Neuronal stem cell (in vitro differentiated cells): ENCODE measurements around the gene SNRK.

Experiments used
- DNase-seq: peaks from one replicate; pipeline ENCODE4 v3.0.0-alpha.2; 2013; ENCODE audit warnings: low spot score
- H2AFZ ChIP-seq: one replicate; pipeline ENCODE4 v1.6.1; 2013; ENCODE audit warnings: mild to moderate bottlenecking, low read length, inconsistent platforms
- H2AK5ac ChIP-seq: 2 replicates; pipeline ENCODE4 v1.6.1; 2013; ENCODE audit warnings: low read depth, mild to moderate bottlenecking, inconsistent platforms, low read length, moderate library complexity, mixed read lengths
- H2BK120ac ChIP-seq: 2 replicates; pipeline ENCODE4 v1.6.1; 2013; ENCODE audit warnings: low read depth, mild to moderate bottlenecking, inconsistent platforms, low read length, moderate library complexity, mixed read lengths
- H2BK12ac ChIP-seq: one replicate; pipeline ENCODE4 v1.6.1; 2013; ENCODE audit warnings: low read length, inconsistent platforms
- H2BK15ac ChIP-seq: 2 replicates; pipeline ENCODE4 v1.6.1; 2013; ENCODE audit warnings: mild to moderate bottlenecking, low read length, inconsistent platforms, mixed read lengths
- H2BK5ac ChIP-seq: one replicate; pipeline ENCODE4 v1.6.1; 2013; ENCODE audit warnings: inconsistent platforms, mild to moderate bottlenecking, low read length, moderate library complexity
- H3K14ac ChIP-seq: one replicate; pipeline ENCODE4 v1.6.1; 2013; ENCODE audit warnings: low read length, inconsistent platforms
- H3K18ac ChIP-seq: 2 replicates; pipeline ENCODE4 v1.6.1; 2013; ENCODE audit warnings: low read length, inconsistent platforms
- H3K23ac ChIP-seq: 2 replicates; pipeline ENCODE4 v1.6.1; 2013; ENCODE audit warnings: low read depth, mild to moderate bottlenecking, mixed read lengths, low read length, inconsistent platforms; ENCODE audit not compliant: poor library complexity
- H3K27ac ChIP-seq: replicated peaks from 3 replicates; pipeline ENCODE4 v1.5.1; 2013; ENCODE audit warnings: low read length, inconsistent platforms
- H3K27me3 ChIP-seq, 3 experiments: 2 replicates each; pipeline ENCODE4 v1.6.1; 2013; ENCODE audit warnings: low read length in 3 of 3, mild to moderate bottlenecking in 2 of 3, inconsistent platforms in 1 of 3, low read depth in 1 of 3, mixed read lengths in 1 of 3, moderate library complexity in 1 of 3; ENCODE audit not compliant: control insufficient read depth in 3 of 3, insufficient read depth in 3 of 3
- H3K36me3 ChIP-seq, 2 donors: replicated peaks in 1 of 2; 2 replicates each; pipeline ENCODE4 v1.6.1; 2013; ENCODE audit warnings: low read length in 2 of 2; ENCODE audit not compliant: control insufficient read depth in 2 of 2, insufficient read depth in 2 of 2
- H3K4ac ChIP-seq: 2 replicates; pipeline ENCODE4 v1.6.1; 2013; ENCODE audit warnings: inconsistent platforms, mild to moderate bottlenecking, low read length, moderate library complexity
- H3K4me1 ChIP-seq, 2 donors: 1 replicate in 1 of 2; 2 replicates in 1 of 2; pipeline ENCODE4 v1.6.1; 2013; ENCODE audit warnings: low read length in 2 of 2, low read depth in 1 of 2; ENCODE audit not compliant: control insufficient read depth in 2 of 2, insufficient read depth in 1 of 2
- H3K4me2 ChIP-seq: one replicate; pipeline ENCODE4 v1.6.1; 2013; ENCODE audit warnings: mild to moderate bottlenecking, low read length, inconsistent platforms; ENCODE audit not compliant: insufficient read depth, poor library complexity, severe bottlenecking
- H3K4me3 ChIP-seq, 2 donors: 2 replicates each; pipeline ENCODE4 v1.5.1; 2013; ENCODE audit warnings: low read length in 2 of 2, mild to moderate bottlenecking in 2 of 2, inconsistent platforms in 1 of 2, moderate library complexity in 1 of 2
- H3K79me1 ChIP-seq: one replicate; pipeline ENCODE4 v1.6.1; 2013; ENCODE audit warnings: low read depth, mild to moderate bottlenecking, inconsistent platforms, low read length, moderate library complexity
- H3K9ac ChIP-seq: one replicate; pipeline ENCODE4 v1.6.1; 2013; ENCODE audit warnings: mild to moderate bottlenecking, low read depth, low read length, inconsistent platforms; ENCODE audit not compliant: poor library complexity
- H3K9me3 ChIP-seq, 2 donors: replicated peaks in 1 of 2; 2 replicates each; pipeline versions ENCODE3 to v1.6.1; 2013; ENCODE audit warnings: low read length in 2 of 2, mild to moderate bottlenecking in 2 of 2, inconsistent platforms in 1 of 2, low read depth in 1 of 2, mixed read lengths in 1 of 2, moderate library complexity in 1 of 2; ENCODE audit not compliant: control insufficient read depth in 2 of 2, insufficient read depth in 1 of 2
- H4K8ac ChIP-seq: one replicate; pipeline ENCODE4 v1.6.1; 2013; ENCODE audit warnings: low read depth, mild to moderate bottlenecking, inconsistent platforms, low read length, moderate library complexity
- H4K91ac ChIP-seq: one replicate; pipeline ENCODE4 v1.6.1; 2013; ENCODE audit warnings: low read length, low read depth, mild to moderate bottlenecking, inconsistent platforms; ENCODE audit not compliant: poor library complexity
- WGBS, 2 donors: extraction: QIAGEN DNeasy Blood & Tissue Kit; methylation state at CpG; one replicate each; pipeline ENCODE4 v1.1.7; 2013; ENCODE audit warnings: missing lambda C conversion rate in 2 of 2, mixed read lengths in 1 of 2; ENCODE audit not compliant: insufficient read length in 2 of 2, insufficient replicate concordance in 1 of 2; ENCODE audit errors: extremely low coverage in 2 of 2; 5-methylcytosine and 5-hydroxymethylcytosine counted together

SNRK gene

DNA sequence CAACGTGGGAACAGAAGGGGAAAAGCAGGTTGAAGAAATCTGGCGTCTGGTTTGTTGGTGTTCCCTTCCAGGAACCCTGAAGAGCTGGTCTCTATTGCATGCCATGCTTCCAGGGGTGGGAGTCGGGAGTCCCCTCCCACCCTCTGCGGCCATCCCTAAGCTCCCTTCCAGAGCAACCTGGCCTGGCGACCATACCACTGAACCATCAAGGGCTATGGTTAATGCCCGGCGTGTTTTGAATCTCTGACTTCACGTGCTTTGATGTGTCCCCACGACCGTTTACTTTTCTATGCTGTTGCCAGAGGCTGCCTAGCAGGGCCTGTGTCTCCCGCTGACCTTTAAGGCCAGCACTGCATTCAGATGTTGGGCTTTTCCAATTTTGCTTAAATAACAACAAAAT lies 696 bp upstream of the SNRK start:
- peak overlapping the region in 1 of 2 donors; percentile 83 for H3K4me3 ChIP-seq
- H3K4me2 ChIP-seq: no peak overlapping the region
- peaks cover 0 to 16% of the 10 kb centered on the region in 2 donors for H3K36me3 ChIP-seq

DNA sequence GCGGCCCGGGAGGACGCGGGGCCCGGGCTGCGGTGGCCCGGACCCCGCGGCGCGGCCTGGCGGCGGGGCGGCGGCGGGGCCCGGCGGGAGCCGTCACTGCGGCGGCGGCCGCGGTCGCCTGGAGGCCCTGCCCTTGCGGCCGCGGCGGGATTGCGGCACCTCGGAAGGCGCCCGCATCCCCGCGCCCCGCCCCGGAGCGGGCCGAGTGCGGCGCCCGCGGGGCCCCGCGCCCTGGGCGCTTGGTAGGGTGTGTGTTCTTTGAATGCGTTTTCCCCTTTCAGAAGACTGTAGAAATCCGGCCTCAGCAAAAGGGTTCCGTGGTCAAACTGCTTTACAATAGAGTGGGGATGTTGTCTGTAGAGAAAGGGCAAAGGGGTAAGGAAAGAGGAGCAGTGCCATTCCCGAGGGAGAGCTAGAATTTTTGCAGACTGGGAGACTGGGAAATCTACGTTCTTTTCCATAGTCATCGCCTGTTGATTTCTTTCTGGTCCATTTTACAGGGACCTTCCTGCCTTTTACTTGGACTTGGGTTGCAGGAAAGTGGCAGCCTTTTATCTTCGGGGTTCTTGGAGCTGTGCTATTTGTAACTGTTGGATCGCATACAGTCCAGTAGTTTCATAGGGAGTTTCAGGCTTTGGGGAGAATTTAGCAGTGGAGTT lies 630 bp downstream of the SNRK start:
- WGBS, 2 donors: no CpG with 5 or more reads among the region's 54 CpGs
- no peak overlapping the region for H2BK12ac ChIP-seq
- no peak overlapping the region for H4K8ac ChIP-seq
- H3K9ac ChIP-seq: no peak overlapping the region
- no peak overlapping the region for H3K18ac ChIP-seq
- H3K14ac ChIP-seq: no peak overlapping the region
- H3K4me3 ChIP-seq: peak overlapping the region; percentile 83 to 92
- H3K27me3 ChIP-seq: peaks cover 0 to 28% (median 0%) of the 10 kb centered on the region in 3 experiments
- H4K91ac ChIP-seq: no peak overlapping the region
- H2BK120ac ChIP-seq: no peak overlapping the region
- no peaks in the 10 kb centered on the region for H3K9me3 ChIP-seq
- no peak overlapping the region for H2BK15ac ChIP-seq
- peaks cover 3 to 6% of the 10 kb centered on the region in 2 donors for H3K4me1 ChIP-seq
- no peak overlapping the region for H2BK5ac ChIP-seq
- peaks cover 2% of the 10 kb centered on the region for H3K79me1 ChIP-seq
- H2AK5ac ChIP-seq: no peak overlapping the region
- H2AFZ ChIP-seq: peak overlapping the region; percentile 100
- H3K36me3 ChIP-seq: peaks cover 0 to 27% of the 10 kb centered on the region in 2 donors
- H3K23ac ChIP-seq: no peak overlapping the region
- H3K4ac ChIP-seq: no peak overlapping the region
- H3K4me2 ChIP-seq: peak overlapping the region; percentile 69
- peak; percentile 12 for DNase-seq
- no peak overlapping the region for H3K27ac ChIP-seq

More for the DNA sequence above, 696 bp upstream of the SNRK start:
- Histone ChIP-seq H3K9ac (no peak overlapping the region), H3K14ac (no peak overlapping the region), H2BK12ac (no peak overlapping the region), H2AFZ (peak overlapping the region; percentile 100), H4K8ac (no peak overlapping the region), H3K4ac (no peak overlapping the region), H2BK15ac (no peak overlapping the region), H2AK5ac (no peak overlapping the region), H3K18ac (no peak overlapping the region), H3K23ac (no peak overlapping the region), H3K27me3 (peaks cover 0 to 28% (median 0%) of the 10 kb centered on the region in 3 experiments), H2BK120ac (no peak overlapping the region), H3K9me3 (no peaks in the 10 kb centered on the region), H2BK5ac (no peak overlapping the region), H4K91ac (no peak overlapping the region), H3K79me1 (peaks cover 2% of the 10 kb centered on the region), H3K27ac (no peak overlapping the region), H3K4me1 (peaks cover 3 to 6% of the 10 kb centered on the region in 2 donors)
- no CpG with 5 or more reads among the region's 11 CpGs for WGBS, 2 donors
- DNase-seq: peak; percentile 6

DNA sequence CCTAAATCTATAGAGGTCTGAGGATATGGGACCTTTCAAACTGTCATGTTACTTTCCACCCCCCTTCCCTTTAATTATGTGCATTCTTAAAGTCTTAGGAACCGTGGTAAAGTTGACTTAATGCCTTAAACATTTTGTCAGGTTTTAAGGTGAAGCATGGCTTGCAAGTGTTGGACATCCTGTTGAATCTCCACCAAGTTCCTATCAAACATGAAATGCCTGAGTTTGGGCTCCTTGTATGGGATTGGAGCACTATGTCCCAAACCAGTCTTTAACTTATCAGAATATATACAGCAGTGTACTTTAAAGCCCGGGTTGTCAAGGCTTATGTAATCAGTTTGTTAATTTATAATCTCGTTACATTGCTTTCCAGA lies 1.1 kb downstream of the SNRK start:
- Histone ChIP-seq H2AFZ (no peak overlapping the region), H3K18ac (no peak overlapping the region), H3K4me1 (peaks cover 3 to 6% of the 10 kb centered on the region in 2 donors), H3K4ac (no peak overlapping the region), H3K79me1 (peaks cover 2% of the 10 kb centered on the region), H2BK15ac (no peak overlapping the region), H2AK5ac (no peak overlapping the region), H3K4me2 (peak overlapping the region; percentile 69), H2BK12ac (no peak overlapping the region), H3K4me3 (peak overlapping the region; percentile 83 to 92), H3K23ac (no peak overlapping the region), H4K91ac (no peak overlapping the region), H2BK5ac (no peak overlapping the region), H4K8ac (no peak overlapping the region), H2BK120ac (no peak overlapping the region), H3K27me3 (peaks cover 0 to 28% (median 0%) of the 10 kb centered on the region in 3 experiments), H3K14ac (no peak overlapping the region), H3K9ac (no peak overlapping the region), H3K36me3 (peaks cover 0 to 32% of the 10 kb centered on the region in 2 donors), H3K9me3 (no peaks in the 10 kb centered on the region), H3K27ac (no peak overlapping the region)
- DNase-seq: no peak
- WGBS, 2 donors: no CpG with 5 or more reads among the region's 3 CpGs

DNA sequence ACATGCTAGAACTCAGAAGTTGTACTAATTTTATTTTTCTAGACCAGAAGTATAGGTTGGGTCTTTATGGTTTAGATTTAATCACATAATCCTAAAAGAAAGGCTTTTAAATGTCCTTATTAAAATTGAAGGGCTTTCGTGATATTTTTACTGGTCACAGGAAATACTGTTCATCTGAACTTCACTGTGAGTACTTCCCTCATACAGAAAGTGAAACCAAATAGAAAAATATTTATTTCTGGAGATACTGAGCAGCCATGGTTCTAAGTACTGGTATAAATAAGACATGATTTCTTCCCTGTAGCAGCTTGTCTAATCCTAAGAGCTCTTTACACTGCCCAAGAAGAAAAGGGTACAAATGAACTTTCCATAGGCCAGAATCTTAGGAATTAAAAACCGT lies 2.0 kb downstream of the SNRK start:
- no peak overlapping the region for H2BK12ac ChIP-seq
- H2BK5ac ChIP-seq: no peak overlapping the region
- no peak overlapping the region for H4K8ac ChIP-seq
- H3K18ac ChIP-seq: no peak overlapping the region
- no peak overlapping the region for H4K91ac ChIP-seq
- H3K27me3 ChIP-seq: peaks cover 0 to 21% (median 0%) of the 10 kb centered on the region in 3 experiments
- H3K4me2 ChIP-seq: no peak overlapping the region
- H3K36me3 ChIP-seq: peaks cover 0 to 39% of the 10 kb centered on the region in 2 donors
- no peaks in the 10 kb centered on the region for H3K9me3 ChIP-seq
- no peak for DNase-seq
- no peak overlapping the region for H2AFZ ChIP-seq
- H3K9ac ChIP-seq: no peak overlapping the region
- H2BK15ac ChIP-seq: no peak overlapping the region
- no peak overlapping the region for H3K27ac ChIP-seq
- WGBS, 2 donors: no CpG with 5 or more reads among the region's 2 CpGs
- peaks cover 3 to 6% of the 10 kb centered on the region in 2 donors for H3K4me1 ChIP-seq
- no peak overlapping the region for H3K4ac ChIP-seq
- H3K4me3 ChIP-seq: no peak overlapping the region
- no peak overlapping the region for H2AK5ac ChIP-seq
- H2BK120ac ChIP-seq: no peak overlapping the region
- no peak overlapping the region for H3K14ac ChIP-seq
- peaks cover 2% of the 10 kb centered on the region for H3K79me1 ChIP-seq
- H3K23ac ChIP-seq: no peak overlapping the region
